Activated CD4-positive, alpha-beta T cell treated with anti-CD3 and anti-CD28 coated beads, Interleukin-2, Interleukin-4, amounts not matched to agents 100 ng/mL and 50 ng/mL, durations not matched to agents 16 hours and 8 hours (primary cell): Measurements from ENCODE around the gene SCLY.
"Not testable (repeated sequence)": the region's sequence is repeated elsewhere in the genome, so short reads cannot be mapped to it uniquely, and the experiment has no call there.

ENCODE experiments used
- DNase-seq: peaks from one replicate; pipeline ENCODE4 v3.0.0-alpha.2; 2020; ENCODE audit warnings: low spot score

The SCLY gene, protein sequence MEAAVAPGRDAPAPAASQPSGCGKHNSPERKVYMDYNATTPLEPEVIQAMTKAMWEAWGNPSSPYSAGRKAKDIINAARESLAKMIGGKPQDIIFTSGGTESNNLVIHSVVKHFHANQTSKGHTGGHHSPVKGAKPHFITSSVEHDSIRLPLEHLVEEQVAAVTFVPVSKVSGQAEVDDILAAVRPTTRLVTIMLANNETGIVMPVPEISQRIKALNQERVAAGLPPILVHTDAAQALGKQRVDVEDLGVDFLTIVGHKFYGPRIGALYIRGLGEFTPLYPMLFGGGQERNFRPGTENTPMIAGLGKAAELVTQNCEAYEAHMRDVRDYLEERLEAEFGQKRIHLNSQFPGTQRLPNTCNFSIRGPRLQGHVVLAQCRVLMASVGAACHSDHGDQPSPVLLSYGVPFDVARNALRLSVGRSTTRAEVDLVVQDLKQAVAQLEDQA

DNA sequence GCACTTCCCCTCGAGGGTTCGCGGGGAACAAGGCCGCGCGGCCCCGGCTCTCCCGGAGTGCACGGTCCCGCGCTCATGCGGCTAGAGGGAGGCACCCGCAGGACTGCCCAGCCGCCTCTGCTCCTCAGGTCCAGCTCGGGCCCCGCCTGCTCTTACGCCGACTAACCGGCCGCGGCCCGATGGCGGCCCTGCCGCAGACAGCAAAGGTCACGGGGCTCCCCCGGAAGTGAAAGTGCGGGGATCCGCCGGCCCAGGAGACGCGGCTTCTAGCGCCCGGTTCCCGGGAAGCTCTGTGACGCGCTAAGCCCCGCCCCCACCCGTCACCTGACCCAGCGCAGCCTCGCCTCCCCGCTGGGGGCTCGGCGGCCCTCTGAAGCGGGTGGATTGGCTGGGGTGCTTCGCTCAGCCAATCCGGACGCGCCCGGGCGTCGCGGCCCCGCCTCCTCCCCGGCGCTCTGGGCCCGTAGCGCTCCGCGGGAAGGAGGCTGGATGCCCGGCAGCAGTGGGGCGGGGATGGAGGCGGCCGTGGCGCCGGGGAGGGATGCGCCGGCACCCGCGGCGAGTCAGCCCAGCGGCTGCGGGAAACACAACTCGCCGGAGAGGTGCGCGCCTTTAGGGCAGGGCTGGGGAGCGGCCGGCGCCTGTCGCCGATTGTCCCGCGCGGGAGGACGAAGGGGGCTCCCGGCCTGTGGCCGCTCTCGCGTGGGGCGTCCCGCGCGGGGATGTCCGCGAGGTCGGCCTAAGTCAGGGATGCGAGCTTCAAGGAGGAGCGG is at the start of gene SCLY:
Gene SCLY (plus strand): TSS at position 460 of the 773 bp plus-strand sequence. CDS start 54 bp downstream, at position 514.
- peak; percentile 96 for DNase-seq

DNA sequence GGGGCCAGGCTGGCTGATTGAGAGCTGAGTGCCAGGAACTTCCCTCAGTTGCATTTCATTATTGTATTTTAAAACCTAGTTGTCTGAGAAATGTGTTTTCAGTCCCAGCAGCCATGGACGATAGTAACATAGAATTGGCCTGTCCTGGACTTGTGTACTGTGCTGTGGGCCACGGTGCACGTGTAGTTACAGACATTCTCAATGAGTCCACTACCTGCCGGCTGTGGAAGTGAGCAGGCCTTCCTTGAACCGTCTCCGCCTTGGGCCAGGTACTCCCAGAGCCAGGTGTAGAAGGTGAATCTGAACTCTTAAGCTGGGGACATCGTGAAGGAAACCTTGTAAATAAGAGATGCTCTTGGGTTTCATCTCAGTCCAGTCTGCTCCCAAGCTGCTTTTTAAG is 47.0 kb upstream of the SCLY start:
- DNase-seq: no peak

GRCh38 chr2:238015705-238016104 is 45.1 kb upstream of the SCLY start:
- no peak for DNase-seq

DNA sequence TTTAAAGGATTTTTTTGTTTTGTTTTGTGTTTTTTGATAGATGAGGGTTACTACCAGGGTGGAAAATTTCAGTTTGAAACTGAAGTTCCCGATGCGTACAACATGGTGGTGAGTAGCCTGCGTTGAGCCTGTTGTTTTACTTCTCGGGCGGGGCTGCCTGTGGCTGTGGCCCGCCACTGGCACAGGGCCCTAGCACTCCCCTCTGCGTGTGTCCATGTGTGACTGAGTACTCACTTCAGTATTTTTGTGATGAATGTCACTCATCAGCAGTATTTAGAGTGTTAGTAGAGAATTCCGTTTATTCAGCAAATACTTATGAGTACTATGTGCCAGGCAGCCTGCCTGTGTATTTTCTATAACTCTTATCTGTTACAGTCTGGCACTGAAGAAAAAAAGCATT is 44.3 kb upstream of the SCLY start:
- no peak for DNase-seq

- DNase-seq: no peak
Observed at GRCh38 chr2:238019962-238020361, 40.8 kb upstream of the SCLY start.

DNA sequence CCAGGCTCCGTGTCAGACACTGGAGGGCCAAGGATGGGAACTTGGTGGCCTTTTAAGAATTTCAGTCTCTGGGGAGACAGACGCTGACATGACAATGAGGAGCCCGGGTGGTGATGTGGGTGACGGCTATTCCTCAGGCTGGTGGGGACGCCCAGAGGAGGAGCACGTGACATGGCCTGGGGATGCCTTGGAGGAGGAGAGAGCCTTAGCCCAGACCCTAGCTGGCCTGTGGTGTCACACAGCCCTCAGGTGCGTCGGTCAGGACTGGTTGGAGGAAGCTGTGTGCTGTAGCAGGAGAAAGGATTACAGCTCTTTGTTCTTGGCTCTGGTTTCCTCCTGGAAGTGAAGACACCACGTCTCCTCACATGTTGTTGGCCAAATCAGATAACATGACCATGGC is 40.0 kb upstream of the SCLY start:
- no peak for DNase-seq

DNA sequence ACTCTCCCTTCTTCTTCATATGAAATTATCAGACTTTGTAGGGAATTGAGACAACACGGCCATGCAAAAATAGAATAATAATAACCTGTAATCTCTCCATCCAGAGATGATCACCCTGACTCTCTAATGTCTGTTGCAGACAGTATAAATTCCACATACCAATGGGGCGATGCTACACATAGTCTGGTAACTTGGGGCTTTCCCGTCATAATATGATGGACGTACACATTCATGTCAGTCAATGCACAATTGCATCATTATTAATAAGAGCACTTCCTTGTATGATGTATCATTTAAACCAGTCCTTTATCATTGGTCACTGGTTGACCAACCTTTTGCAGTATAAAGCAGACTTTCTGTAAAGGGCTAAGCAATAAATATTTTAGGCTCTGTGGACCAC is 39.5 kb upstream of the SCLY start:
- DNase-seq: no peak

- no peak for DNase-seq
Observed at GRCh38 chr2:238022594-238023157, 38.1 kb upstream of the SCLY start.

DNA sequence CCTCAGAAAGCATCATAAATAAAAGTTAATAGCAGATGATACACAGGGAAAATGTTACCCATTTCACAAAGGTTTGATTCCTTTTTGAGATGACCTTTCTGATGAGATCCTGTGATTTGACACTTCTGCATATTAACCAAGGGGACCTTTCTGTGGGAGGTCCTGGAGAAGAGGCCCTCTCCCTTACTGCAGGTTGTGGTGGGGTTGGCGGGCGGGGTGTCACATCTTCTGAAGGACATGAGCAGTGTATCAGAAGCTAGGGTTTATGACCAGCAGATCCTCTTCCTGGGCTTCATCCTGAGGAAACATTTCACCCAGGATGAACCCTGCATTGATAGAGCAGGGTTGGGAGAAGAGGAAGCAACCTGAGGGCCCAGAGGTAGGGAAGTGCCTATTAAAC is 37.2 kb upstream of the SCLY start:
- no peak for DNase-seq

GRCh38 chr2:238024986-238025385 is 35.8 kb upstream of the SCLY start:
- peak; percentile 57 for DNase-seq

- DNase-seq: no peak
Observed at GRCh38 chr2:238025741-238026360, 35.0 kb upstream of the SCLY start.

DNA sequence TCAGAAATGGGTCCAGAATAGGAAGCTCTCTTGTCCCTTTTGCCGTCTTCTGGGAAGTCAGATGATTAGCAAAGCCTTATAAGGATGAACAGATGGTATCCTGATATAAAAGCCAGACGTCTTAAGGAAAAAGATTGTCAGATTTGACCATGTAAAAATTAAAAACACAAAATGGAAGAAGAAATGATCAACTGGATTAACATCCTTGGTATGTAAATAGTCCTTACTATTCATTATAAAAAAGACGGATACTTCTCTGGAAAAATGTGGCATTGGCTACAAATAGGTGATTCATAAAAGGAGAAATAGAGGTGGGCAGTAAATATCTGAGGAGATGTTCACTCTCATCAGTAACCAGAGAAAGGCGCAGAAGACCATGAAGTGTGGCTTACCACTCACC is 33.7 kb upstream of the SCLY start:
- no peak for DNase-seq

DNA sequence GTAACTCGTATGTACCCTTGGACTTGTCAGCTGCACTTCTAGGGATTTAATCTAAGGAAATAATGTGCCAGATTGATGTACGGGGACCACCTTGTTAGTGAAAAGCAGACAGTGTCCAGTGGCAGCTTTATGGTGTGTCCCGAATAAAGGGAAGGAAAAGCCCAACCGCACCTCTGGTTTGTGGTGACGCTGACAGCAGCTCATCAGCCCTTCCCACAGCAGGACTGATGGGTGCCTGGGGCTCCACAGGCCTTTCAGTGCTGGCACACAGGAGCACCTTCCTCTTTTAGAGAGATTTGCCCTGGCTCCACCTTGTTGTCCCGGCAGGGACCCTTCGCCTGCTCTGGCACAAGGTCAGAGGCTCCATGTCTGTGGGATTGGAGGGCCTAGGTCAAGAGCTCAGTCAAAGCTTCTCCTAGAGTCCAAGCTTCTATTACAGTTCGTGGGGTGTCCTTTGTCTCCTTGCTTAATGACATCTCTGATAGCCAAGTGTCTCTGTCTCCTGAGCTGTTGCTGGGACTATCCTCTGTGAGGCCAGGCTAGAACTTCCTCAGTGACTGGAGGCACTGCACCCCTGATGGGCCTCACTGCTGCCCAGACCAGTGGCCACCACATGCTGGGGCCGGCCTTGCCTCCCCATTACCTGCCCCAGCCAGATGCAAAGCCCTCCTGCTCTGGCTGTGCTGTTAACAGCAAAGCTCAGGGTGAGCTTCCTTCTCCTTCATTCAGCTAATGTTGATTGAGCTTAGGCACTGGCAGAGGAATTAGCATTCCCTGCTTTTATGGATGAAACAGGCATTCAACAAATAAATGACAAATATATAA is 33.0 kb upstream of the SCLY start:
- DNase-seq: no peak

- no peak for DNase-seq
Observed at GRCh38 chr2:238029853-238030252, 30.9 kb upstream of the SCLY start.

GRCh38 chr2:238030422-238031155 is 30.2 kb upstream of the SCLY start:
- no peak for DNase-seq

- DNase-seq: no peak
Observed at GRCh38 chr2:238031751-238032150, 29.1 kb upstream of the SCLY start.

DNA sequence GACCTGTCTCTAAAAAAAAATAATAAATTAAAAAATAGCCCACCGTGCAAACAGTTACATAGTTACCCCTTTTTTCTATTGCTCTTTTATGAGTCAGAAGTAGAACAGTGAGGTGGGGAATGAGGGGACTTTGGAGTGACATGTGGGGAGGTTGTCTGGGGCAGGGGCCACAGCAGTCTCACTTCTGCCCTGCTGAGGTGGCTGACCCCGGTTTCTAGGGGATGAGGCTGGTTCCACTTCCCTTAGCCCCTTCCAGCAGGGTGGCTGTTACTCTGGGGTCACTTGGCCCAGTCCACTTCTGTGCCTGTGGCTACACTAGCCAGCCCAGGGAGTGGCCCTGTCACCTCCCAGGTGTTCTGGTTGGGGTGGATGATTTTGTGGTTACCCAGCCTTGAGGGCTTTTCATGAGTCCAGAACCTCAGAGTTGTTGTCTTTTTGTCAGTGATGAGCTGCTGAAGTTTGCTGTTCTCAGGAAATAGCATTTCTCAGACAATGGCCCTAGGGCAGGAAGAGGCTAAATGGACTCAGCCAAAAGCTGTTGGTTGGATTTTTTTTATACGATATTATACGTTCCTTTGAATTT is 28.0 kb upstream of the SCLY start:
- no peak for DNase-seq

DNA sequence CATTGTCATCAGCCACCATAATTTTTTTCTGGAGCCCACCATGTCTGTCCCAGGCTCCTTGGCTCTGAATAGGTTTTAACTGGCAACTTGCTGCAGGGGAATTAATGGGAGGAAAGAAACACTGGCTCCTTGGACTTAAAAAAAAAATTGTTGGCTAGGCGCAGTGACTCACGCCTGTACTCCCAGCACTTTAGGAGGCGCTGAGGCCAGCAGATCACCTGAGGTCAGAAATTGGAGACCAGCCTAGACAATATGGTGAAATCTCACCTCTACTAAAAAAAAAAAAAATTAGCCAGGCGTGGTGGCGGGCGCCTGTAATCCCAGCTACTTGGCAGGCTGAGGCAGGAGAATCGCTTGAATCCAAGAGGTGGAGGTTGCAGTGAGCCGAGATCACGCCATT is 26.8 kb upstream of the SCLY start:
- not testable (repeated sequence) for DNase-seq

DNA sequence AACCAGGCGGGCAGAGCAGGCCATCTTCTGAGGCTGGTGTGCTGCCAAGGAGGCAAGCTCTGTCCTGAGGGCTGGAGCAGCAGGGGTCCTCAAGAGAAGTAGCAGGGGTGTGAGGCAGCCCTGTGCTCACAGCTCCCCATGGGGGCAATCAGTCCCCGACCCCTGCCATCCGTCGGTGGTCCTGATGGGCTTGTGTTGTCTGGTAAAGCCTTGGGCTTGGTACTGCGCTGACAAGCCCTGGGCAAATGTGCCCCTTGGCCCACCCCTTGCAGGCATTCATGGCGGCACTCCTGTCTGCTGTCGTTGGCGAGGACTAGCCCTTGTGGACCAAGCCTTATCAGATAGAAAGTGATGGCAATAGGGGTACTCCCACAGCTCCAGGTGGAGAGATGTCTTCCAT is 22.6 kb upstream of the SCLY start:
- DNase-seq: no peak

- DNase-seq: no peak
Observed at GRCh38 chr2:238039151-238039550, 21.6 kb upstream of the SCLY start.

DNA sequence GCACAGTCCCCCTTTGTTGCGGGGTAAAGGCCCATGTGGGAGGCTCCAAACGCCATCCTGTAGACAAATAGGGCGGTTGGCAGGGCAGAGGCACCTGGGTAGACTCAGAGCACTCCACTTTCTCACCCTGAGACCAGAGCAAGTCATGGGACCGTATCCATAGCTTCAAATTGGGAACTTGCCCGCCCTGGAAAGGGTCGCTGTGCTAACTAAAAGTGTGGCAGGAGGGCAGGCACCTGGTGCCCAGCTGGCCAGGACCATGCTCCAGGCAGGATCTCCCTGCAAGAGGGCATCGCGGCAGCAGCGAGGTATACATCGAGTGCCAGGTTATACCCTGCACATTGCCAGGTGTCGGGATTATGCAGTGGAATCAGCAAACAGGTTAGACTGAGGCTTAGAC is 20.8 kb upstream of the SCLY start:
- no peak for DNase-seq
